Sciatic nerve (tissue), 2 donors: ENCODE measurements around the gene NDOR1. TPM values are rescaled to one million over a fixed set of nuclear protein-coding genes. Genes with fewer than 3 reads are reported as not detected.

Source experiments
- ATAC-seq: fragments of 200-7000 bp; cut with Tn5 transposase; one replicate; pipeline ENCODE4 v1.9.1; 2020; ENCODE audit warnings: mild to moderate bottlenecking, moderate library complexity
- DNase-seq: peaks from one replicate; pipeline ENCODE4 v3.0.0-alpha.2; 2020; ENCODE audit warnings: low spot score
- intact Hi-C: fragments of 100-400 bp; cut with DNase I; formaldehyde crosslinking; loops from one replicate; pipeline ENCODE4 v1.14.2; 2022
- total RNA-seq: library from RNA; stranded (reverse); fragmentation: NEBNext Ultra II Directional; extraction: Animal tissue kit (Norgen Biotek cat#: 25700); gene quantifications from one replicate; pipeline ENCODE4 v1.2.1, GENCODE V29; 2021
- donor health status: DM: no; HTN: no; CAD: no.
- donor health status: DM: no; HTN: no; CAD: no.

NDOR1 gene
- total RNA-seq, 1 donor from 2014 or later, result 16.5 TPM

- ATAC-seq, result no peak
- DNase-seq, result no peak
- intact Hi-C loops, result no loop called here
These were observed 21.0 kb downstream of the NDOR1 start for GRCh38 chr9:137226338-137227053.

- DNase-seq, result peak; percentile 85
- intact Hi-C loops, result no loop called here
These were observed 21.8 kb downstream of the NDOR1 start, which contains the start of gene RNF224 for GRCh38 chr9:137227054-137227852. Gene RNF224 (plus strand): TSS chr9:137227502. CDS start chr9:137228336, 834 bp downstream.

GRCh38 chr9:137227853-137228505 is 22.5 kb downstream of the NDOR1 start:
- ATAC-seq, result no peak
- intact Hi-C loops, result no loop called here
- DNase-seq, result no peak

More at GRCh38 chr9:137227054-137227852, 21.8 kb downstream of the NDOR1 start, which contains the start of gene RNF224:
- ATAC-seq, result no peak

- ATAC-seq (no peak), DNase-seq (no peak)
- intact Hi-C loops, result no loop called here
These were observed 23.0 kb downstream of the NDOR1 start for GRCh38 chr9:137228506-137228967.

GRCh38 chr9:137228968-137229896 is 23.7 kb downstream of the NDOR1 start:
- intact Hi-C loops, result no loop called here
- ATAC-seq (no peak), DNase-seq (no peak)

GRCh38 chr9:137229903-137230704 is 24.6 kb downstream of the NDOR1 start:
- no peak for DNase-seq
- no peak for ATAC-seq
- intact Hi-C loops, result loop anchor here (5.0 to 10.0 kb wide), 2 partner anchors 45 to 108 kb away; partner anchors contain the start of genes ANAPC2 and SSNA1

GRCh38 chr9:137230705-137231371 is 25.3 kb downstream of the NDOR1 start, which contains the start of gene SLC34A3:
Gene SLC34A3 (plus strand): TSS chr9:137230901. CDS start chr9:137231703, 802 bp downstream.
- no peak for DNase-seq
- ATAC-seq, result no peak
- intact Hi-C loops, result loop anchor here (5.0 to 10.0 kb wide), 2 partner anchors 46 to 109 kb away; partner anchors contain the start of genes ANAPC2 and SSNA1

- intact Hi-C loops, result loop anchor here (5.0 to 10.0 kb wide), 2 partner anchors 47 to 109 kb away; partner anchors contain the start of genes ANAPC2 and SSNA1
- no peak for DNase-seq
- ATAC-seq, result no peak
These were observed 26.0 kb downstream of the NDOR1 start for GRCh38 chr9:137231372-137232039.

GRCh38 chr9:137232101-137232500 is 26.6 kb downstream of the NDOR1 start:
- intact Hi-C loops, result loop anchor here (5.0 to 10.0 kb wide), 2 partner anchors 47 to 110 kb away; partner anchors contain the start of genes ANAPC2 and SSNA1
- no peak for ATAC-seq
- no peak for DNase-seq

- DNase-seq (no peak), ATAC-seq (no peak)
- intact Hi-C loops, result loop anchor here (5.0 to 10.0 kb wide), 2 partner anchors 48 to 110 kb away; partner anchors contain the start of genes ANAPC2 and SSNA1
These were observed 27.0 kb downstream of the NDOR1 start for GRCh38 chr9:137232510-137232909.

- intact Hi-C loops, result loop anchor here (5.0 to 10.0 kb wide), 2 partner anchors 49 to 111 kb away; partner anchors contain the start of genes ANAPC2 and SSNA1
- ATAC-seq, result no peak
- no peak for DNase-seq
These were observed 27.9 kb downstream of the NDOR1 start for GRCh38 chr9:137233143-137233980.

- ATAC-seq, result no peak
- DNase-seq, result no peak
- intact Hi-C loops, result loop anchor here (5.0 to 10.0 kb wide), 2 partner anchors 49 to 112 kb away; partner anchors contain the start of genes ANAPC2 and SSNA1
These were observed 28.7 kb downstream of the NDOR1 start for GRCh38 chr9:137234055-137234697.

- no peak for DNase-seq
- ATAC-seq, result no peak
- intact Hi-C loops, result loop anchor here (5.0 to 10.0 kb wide), 2 partner anchors 50 to 113 kb away; partner anchors contain the start of genes ANAPC2 and SSNA1
These were observed 29.4 kb downstream of the NDOR1 start for GRCh38 chr9:137234758-137235423.
